GM19193 (cell line): Measurements from ENCODE around the gene NDUFB6.

Experiments used
- POLR2A ChIP-seq: IDR thresholded peaks from 4 replicates; pipeline ENCODE4 v1.6.1; 2011; ENCODE audit not compliant: insufficient read depth, insufficient read length; ENCODE audit errors: extremely low read depth

NDUFB6 gene

GRCh38 chr9:32577316-32577715 is 4.4 kb upstream of the NDUFB6 start:
- TF ChIP-seq POLR2A: no peak

GRCh38 chr9:32574858-32575257 is 1.9 kb upstream of the NDUFB6 start:
- no peak for TF ChIP-seq POLR2A

GRCh38 chr9:32573821-32574220 is 862 bp upstream of the NDUFB6 start:
- TF ChIP-seq POLR2A: no peak

- TF ChIP-seq POLR2A: no peak
These were observed 725 bp downstream of the NDUFB6 start for GRCh38 chr9:32571969-32572899.

- no peak for TF ChIP-seq POLR2A
These were observed 2.7 kb downstream of the NDUFB6 start for GRCh38 chr9:32570262-32570661.

GRCh38 chr9:32566770-32567169 is 6.2 kb downstream of the NDUFB6 start:
- no peak for TF ChIP-seq POLR2A

- TF ChIP-seq POLR2A: no peak
These were observed 7.0 kb downstream of the NDUFB6 start for GRCh38 chr9:32565967-32566366.

- TF ChIP-seq POLR2A: no peak
These were observed 14.5 kb downstream of the NDUFB6 start for GRCh38 chr9:32558408-32558934.

- no peak for TF ChIP-seq POLR2A
These were observed 18.4 kb downstream of the NDUFB6 start for GRCh38 chr9:32554591-32554990.

- no peak for TF ChIP-seq POLR2A
These were observed 18.9 kb downstream of the NDUFB6 start for GRCh38 chr9:32554107-32554506.

GRCh38 chr9:32552172-32552872 is 20.6 kb downstream of the NDUFB6 start, which contains the start of the genes SMIM27 and TOPORS:
SMIM27 (plus strand) TSS chr9:32552327; CDS start chr9:32552435, 108 bp downstream.
TOPORS (minus strand) TSS chr9:32552586; CDS start chr9:32552436, 150 bp downstream.
- TF ChIP-seq POLR2A: peak; percentile 91

GRCh38 chr9:32551276-32552051 is 21.5 kb downstream of the NDUFB6 start:
- no peak for TF ChIP-seq POLR2A

GRCh38 chr9:32550562-32551275 is 22.2 kb downstream of the NDUFB6 start:
- peak; percentile 58 for TF ChIP-seq POLR2A

GRCh38 chr9:32550150-32550561 is 22.8 kb downstream of the NDUFB6 start:
- TF ChIP-seq POLR2A: no peak
